HCT116 (cell line): ENCODE data around the gene CYB5R3. TPM values are rescaled to one million over a fixed set of nuclear protein-coding genes. Genes with fewer than 3 reads are reported as not detected.

Experiments
- ATAC-seq: fragments of 200-7000 bp; cut with Tn5 transposase; 2 replicates; pipeline ENCODE4 v1.9.1; 2020; ENCODE audit warnings: mild to moderate bottlenecking, moderate library complexity
- BruUV-seq: library from RNA; stranded (reverse); fragments of 400-500 nt; replicated peaks from 2 replicates; lab custom pipeline; 2021; lab: Mats Ljungman, UMichigan
- CTCF ChIA-PET: fragments of 300-600 bp; sonication (Branson Sonifier 250); formaldehyde crosslinking; loops from one replicate; lab custom pipeline; 2021; ENCODE audit warnings: antibody characterized with exemption; lab: Charles Lee
- POLR2A ChIA-PET: fragments of 300-600, 350-600 bp; sonication (Branson Sonifier 250); formaldehyde crosslinking; loops from one replicate; lab custom pipeline; 2021; ENCODE audit warnings: antibody characterized with exemption; lab: Charles Lee
- RAD21 ChIA-PET, 2 experiments: fragments of 300-600 bp; sonication (Branson Sonifier 250); formaldehyde crosslinking; loops; one replicate each; lab custom pipeline; 2023; ENCODE audit warnings: low total read pairs in 2 of 2; ENCODE audit not compliant: uncharacterized antibody in 2 of 2, unreplicated experiment in 2 of 2, low non-redundant PET in 1 of 2; lab: Charles Lee
- DNase-seq: peaks from one replicate; pipeline ENCODE4 v3.0.0-alpha.2; 2010; ENCODE audit warnings: low read depth, low spot score
- H2AFZ ChIP-seq: fragments of 200-600 bp; shearing (Covaris generic), sonication (generic); 2 replicates; pipeline ENCODE4 v1.6.1; 2017; ENCODE audit warnings: low read depth, mixed run types, mixed read lengths, antibody characterized with exemption, low read length; ENCODE audit not compliant: poor library complexity, severe bottlenecking
- H3K27ac ChIP-seq: 2 replicates; pipeline ENCODE4 v1.5.1; 2012; ENCODE audit warnings: low read depth, low read length
- H3K27me3 ChIP-seq: fragments of 200-600 bp; sonication (generic); 2 replicates; pipeline ENCODE4 v1.6.1; 2016; ENCODE audit warnings: mixed run types, low read length, mixed read lengths; ENCODE audit not compliant: insufficient read depth
- H3K36me3 ChIP-seq, 2 experiments: fragments of 200-500 bp in 1 of 2; fragments of 200-600 bp in 1 of 2; sonication (Bioruptor generic) in 1 of 2; sonication (generic) in 1 of 2; 2 replicates each; pipeline versions ENCODE4 v1.5.1 to v1.6.1; 2014 to 2016; ENCODE audit warnings: low read length in 2 of 2, inconsistent platforms in 1 of 2, mixed read lengths in 1 of 2, mixed run types in 1 of 2; ENCODE audit not compliant: insufficient read depth in 2 of 2, control insufficient read depth in 1 of 2
- H3K4me1 ChIP-seq, 2 experiments: fragments of 200-600 bp in 1 of 2; sonication (generic) in 1 of 2; 2 replicates each; pipeline versions ENCODE4 v1.5.1 to v1.6.1; 2012 to 2017; ENCODE audit warnings: low read length in 2 of 2, inconsistent platforms in 1 of 2, mild to moderate bottlenecking in 1 of 2, mixed read lengths in 1 of 2, mixed run types in 1 of 2, moderate library complexity in 1 of 2; ENCODE audit not compliant: insufficient read depth in 2 of 2, control insufficient read depth in 1 of 2
- H3K4me2 ChIP-seq: fragments of 200-600 bp; sonication (generic); 2 replicates; pipeline ENCODE4 v1.6.1; 2017; ENCODE audit warnings: mixed run types, low read length, mixed read lengths
- H3K4me3 ChIP-seq, 2 experiments: fragments of 200-600 bp in 1 of 2; sonication (generic) in 1 of 2; replicated peaks in 1 of 2; 2 replicates each; pipeline ENCODE4 v1.5.1; 2011 to 2016; ENCODE audit warnings: low read length in 2 of 2, control low read depth in 1 of 2, low read depth in 1 of 2, mild to moderate bottlenecking in 1 of 2, mixed read lengths in 1 of 2, mixed run types in 1 of 2
- H3K79me2 ChIP-seq: fragments of 200-600 bp; sonication (generic); 2 replicates; pipeline ENCODE4 v1.6.1; 2017; ENCODE audit warnings: mild to moderate bottlenecking, mixed run types, low read length, moderate library complexity, mixed read lengths; ENCODE audit not compliant: insufficient read depth
- H3K9ac ChIP-seq: fragments of 200-600 bp; sonication (generic); 2 replicates; pipeline ENCODE4 v1.6.1; 2016; ENCODE audit warnings: low read length, mixed read lengths
- H3K9me2 ChIP-seq: fragments of 200-600 bp; sonication (generic), shearing (Covaris generic); 2 replicates; pipeline ENCODE4 v1.6.1; 2017; ENCODE audit warnings: mixed run types, mild to moderate bottlenecking, moderate library complexity; ENCODE audit not compliant: insufficient read depth
- H3K9me3 ChIP-seq, 2 experiments: fragments of 200-500 bp in 1 of 2; fragments of 200-600 bp in 1 of 2; sonication (Bioruptor generic) in 1 of 2; sonication (generic) in 1 of 2; 2 replicates each; pipeline ENCODE4 v1.6.1; 2014 to 2017; ENCODE audit warnings: low read length in 2 of 2, mixed read lengths in 2 of 2, inconsistent platforms in 1 of 2, low read depth in 1 of 2, mild to moderate bottlenecking in 1 of 2, mixed run types in 1 of 2, moderate library complexity in 1 of 2; ENCODE audit not compliant: control insufficient read depth in 1 of 2, insufficient read depth in 1 of 2
- H4K20me1 ChIP-seq: fragments of 200-600 bp; sonication (generic), shearing (Covaris generic); 2 replicates; pipeline ENCODE4 v1.6.1; 2017; ENCODE audit warnings: mixed run types, mild to moderate bottlenecking, moderate library complexity; ENCODE audit not compliant: insufficient read depth
- CEBPB ChIP-seq: IDR thresholded peaks from 2 replicates; pipeline ENCODE4 v1.6.1; 2012; ENCODE audit warnings: low read depth
- EGR1 ChIP-seq: IDR thresholded peaks from 2 replicates; pipeline ENCODE4 v1.6.1; 2012; ENCODE audit warnings: low read depth
- ELF1 ChIP-seq: IDR thresholded peaks from 2 replicates; pipeline ENCODE4 v1.6.1; 2012; ENCODE audit warnings: low read depth, borderline replicate concordance
- EZH2 ChIP-seq: fragments of 200-600 bp; sonication (generic); IDR thresholded peaks from 2 replicates; pipeline ENCODE4 v1.6.1; 2017; ENCODE audit warnings: antibody characterized with exemption, mixed run types
- FOSL1 ChIP-seq: IDR thresholded peaks from 2 replicates; pipeline ENCODE4 v1.6.1; 2012; ENCODE audit warnings: low read depth
- JUND ChIP-seq: IDR thresholded peaks from 2 replicates; pipeline ENCODE4 v1.6.1; 2012
- REST ChIP-seq: IDR thresholded peaks from 2 replicates; pipeline ENCODE4 v1.6.1; 2012; ENCODE audit warnings: low read depth
- SIN3A ChIP-seq: IDR thresholded peaks from 2 replicates; pipeline ENCODE4 v1.6.1; 2012; ENCODE audit warnings: low read depth
- ZFX ChIP-seq: fragments of 450-650 bp; IDR thresholded peaks from 2 replicates; pipeline ENCODE4 v1.6.1; 2017
- intact Hi-C: fragments of 100-400 bp; cut with micrococcal nuclease; formaldehyde crosslinking; loops from 2 replicates; pipeline ENCODE4 v1.10.0; 2022
- total RNA-seq: library from RNA; stranded (reverse); gene quantifications from one replicate; pipeline ENCODE4 v1.2.1, GENCODE V29; 2021; ENCODE audit not compliant: unreplicated experiment
- TF ChIP-seq, protein P1 (sequence below): IDR thresholded peaks from 2 replicates; pipeline ENCODE4 v1.6.1; 2011; ENCODE audit warnings: mild to moderate bottlenecking, low read length, moderate library complexity; ENCODE audit not compliant: insufficient replicate concordance; ENCODE audit errors: extremely low read depth
- TF ChIP-seq, protein P2 (sequence below): IDR thresholded peaks from 2 replicates; pipeline ENCODE4 v1.6.1; 2012

The CYB5R3 gene
- total RNA-seq, 1 experiment from 2014 or later: 127 TPM

GRCh38 chr22:42643634-42644421 is 5.4 kb downstream of the CYB5R3 start:
- H3K9me3 ChIP-seq: no peaks in the 10 kb centered on the region
- no peak overlapping the region for H3K4me2 ChIP-seq
- no peaks in the 10 kb centered on the region for H3K27me3 ChIP-seq
- no peak overlapping the region for H3K9ac ChIP-seq
- H3K4me3 ChIP-seq: no peak overlapping the region
- ChIA-PET POLR2A (no interaction called here), CTCF (no interaction called here), RAD21 (no interaction called here)
- no peak overlapping the region for H3K27ac ChIP-seq
- intact Hi-C loops: no loop called here
- TF ChIP-seq EZH2 (no peak), JUND (no peak)
- TF ChIP-seq, protein P1, sequence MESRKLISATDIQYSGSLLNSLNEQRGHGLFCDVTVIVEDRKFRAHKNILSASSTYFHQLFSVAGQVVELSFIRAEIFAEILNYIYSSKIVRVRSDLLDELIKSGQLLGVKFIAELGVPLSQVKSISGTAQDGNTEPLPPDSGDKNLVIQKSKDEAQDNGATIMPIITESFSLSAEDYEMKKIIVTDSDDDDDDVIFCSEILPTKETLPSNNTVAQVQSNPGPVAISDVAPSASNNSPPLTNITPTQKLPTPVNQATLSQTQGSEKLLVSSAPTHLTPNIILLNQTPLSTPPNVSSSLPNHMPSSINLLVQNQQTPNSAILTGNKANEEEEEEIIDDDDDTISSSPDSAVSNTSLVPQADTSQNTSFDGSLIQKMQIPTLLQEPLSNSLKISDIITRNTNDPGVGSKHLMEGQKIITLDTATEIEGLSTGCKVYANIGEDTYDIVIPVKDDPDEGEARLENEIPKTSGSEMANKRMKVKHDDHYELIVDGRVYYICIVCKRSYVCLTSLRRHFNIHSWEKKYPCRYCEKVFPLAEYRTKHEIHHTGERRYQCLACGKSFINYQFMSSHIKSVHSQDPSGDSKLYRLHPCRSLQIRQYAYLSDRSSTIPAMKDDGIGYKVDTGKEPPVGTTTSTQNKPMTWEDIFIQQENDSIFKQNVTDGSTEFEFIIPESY: no peak
- peaks cover 0 to 27% of the 10 kb centered on the region in 2 experiments; a peak in 3 of 4 replicates for H3K4me1 ChIP-seq
- peaks cover 85% of the 10 kb centered on the region for H3K79me2 ChIP-seq
- DNase-seq (no peak), ATAC-seq (no peak)
- no peaks in the 10 kb centered on the region for H3K36me3 ChIP-seq
- no peaks in the 10 kb centered on the region for H3K9me2 ChIP-seq
- no peak overlapping the region for H2AFZ ChIP-seq
- BruUV-seq: no TSS peak
- no peaks in the 10 kb centered on the region for H4K20me1 ChIP-seq

GRCh38 chr22:42642806-42643633 is 6.2 kb downstream of the CYB5R3 start:
- BruUV-seq: no TSS peak
- Histone ChIP-seq H3K79me2 (peaks cover 77% of the 10 kb centered on the region), H3K9me3 (no peaks in the 10 kb centered on the region), H3K9me2 (no peaks in the 10 kb centered on the region), H3K4me2 (no peak overlapping the region), H3K36me3 (no peaks in the 10 kb centered on the region), H4K20me1 (no peaks in the 10 kb centered on the region), H3K4me1 (peaks cover 0 to 24% of the 10 kb centered on the region in 2 experiments; a peak in 3 of 4 replicates), H3K27me3 (no peaks in the 10 kb centered on the region), H3K4me3 (no peak overlapping the region), H3K9ac (no peak overlapping the region), H2AFZ (no peak overlapping the region), H3K27ac (no peak overlapping the region)
- DNase-seq: no peak
- ChIA-PET CTCF (no interaction called here), RAD21 (no interaction called here), POLR2A (interaction anchor here (1.2 kb wide), 1 partner anchor 28 kb away, joined by 3 read pairs; the partner anchor contains the start of gene POLDIP3)
- ATAC-seq: no peak
- TF ChIP-seq ZFX (no peak), SIN3A (no peak), FOSL1 (no peak), ELF1 (no peak), REST (no peak), EGR1 (no peak), CEBPB (no peak)
- TF ChIP-seq, protein P2, sequence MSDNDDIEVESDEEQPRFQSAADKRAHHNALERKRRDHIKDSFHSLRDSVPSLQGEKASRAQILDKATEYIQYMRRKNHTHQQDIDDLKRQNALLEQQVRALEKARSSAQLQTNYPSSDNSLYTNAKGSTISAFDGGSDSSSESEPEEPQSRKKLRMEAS: no peak
- TF ChIP-seq, all 23 proteins: peak for 0
- intact Hi-C loops: no loop called here
